ENCODE results near the gene RIMBP2.
"Not testable (repeated sequence)": the region's sequence is repeated elsewhere in the genome, so short reads cannot be mapped to it uniquely, and the experiment has no call there.

Gene RIMBP2

GRCh38 chr12:130689408-130690405, 26.4 kb downstream of the RIMBP2 start:
- POLR2A ChIA-PET: no interaction called here
- H3K27ac ChIP-seq (ENCODE audit: extremely low read depth, low read depth, low read length): no peak overlapping the region
- TF ChIP-seq ZNF335 (tag by site-specific recombination; conservative IDR thresholded peaks at IDR 0.05) (no peak), ZBTB17 (tag by site-specific recombination; IDR thresholded peaks at IDR 0.05) (no peak), INSM2 (tag by site-specific recombination; IDR thresholded peaks at IDR 0.05) (no peak), ZNF423 (tag by site-specific recombination; IDR thresholded peaks at IDR 0.05) (no peak), ZNF76 (tag by site-specific recombination; IDR thresholded peaks at IDR 0.05; ENCODE audit: borderline replicate concordance, low read depth) (no peak), ZNF19 (tag by site-specific recombination; IDR thresholded peaks at IDR 0.05; ENCODE audit: low read depth) (no peak), PRDM4 (tag by site-specific recombination; IDR thresholded peaks at IDR 0.05) (no peak), ZNF2 (tag by site-specific recombination; IDR thresholded peaks at IDR 0.05) (no peak), ZNF184 (tag by site-specific recombination; IDR thresholded peaks at IDR 0.05) (no peak), ZNF24 (tag by site-specific recombination; IDR thresholded peaks at IDR 0.05) (no peak), ZNF366 (tag by site-specific recombination; conservative IDR thresholded peaks at IDR 0.05) (no peak), ZSCAN30 (tag by site-specific recombination; IDR thresholded peaks at IDR 0.05) (no peak), YY2 (tag by site-specific recombination; IDR thresholded peaks at IDR 0.05) (no peak)
- TF ChIP-seq, protein P1, sequence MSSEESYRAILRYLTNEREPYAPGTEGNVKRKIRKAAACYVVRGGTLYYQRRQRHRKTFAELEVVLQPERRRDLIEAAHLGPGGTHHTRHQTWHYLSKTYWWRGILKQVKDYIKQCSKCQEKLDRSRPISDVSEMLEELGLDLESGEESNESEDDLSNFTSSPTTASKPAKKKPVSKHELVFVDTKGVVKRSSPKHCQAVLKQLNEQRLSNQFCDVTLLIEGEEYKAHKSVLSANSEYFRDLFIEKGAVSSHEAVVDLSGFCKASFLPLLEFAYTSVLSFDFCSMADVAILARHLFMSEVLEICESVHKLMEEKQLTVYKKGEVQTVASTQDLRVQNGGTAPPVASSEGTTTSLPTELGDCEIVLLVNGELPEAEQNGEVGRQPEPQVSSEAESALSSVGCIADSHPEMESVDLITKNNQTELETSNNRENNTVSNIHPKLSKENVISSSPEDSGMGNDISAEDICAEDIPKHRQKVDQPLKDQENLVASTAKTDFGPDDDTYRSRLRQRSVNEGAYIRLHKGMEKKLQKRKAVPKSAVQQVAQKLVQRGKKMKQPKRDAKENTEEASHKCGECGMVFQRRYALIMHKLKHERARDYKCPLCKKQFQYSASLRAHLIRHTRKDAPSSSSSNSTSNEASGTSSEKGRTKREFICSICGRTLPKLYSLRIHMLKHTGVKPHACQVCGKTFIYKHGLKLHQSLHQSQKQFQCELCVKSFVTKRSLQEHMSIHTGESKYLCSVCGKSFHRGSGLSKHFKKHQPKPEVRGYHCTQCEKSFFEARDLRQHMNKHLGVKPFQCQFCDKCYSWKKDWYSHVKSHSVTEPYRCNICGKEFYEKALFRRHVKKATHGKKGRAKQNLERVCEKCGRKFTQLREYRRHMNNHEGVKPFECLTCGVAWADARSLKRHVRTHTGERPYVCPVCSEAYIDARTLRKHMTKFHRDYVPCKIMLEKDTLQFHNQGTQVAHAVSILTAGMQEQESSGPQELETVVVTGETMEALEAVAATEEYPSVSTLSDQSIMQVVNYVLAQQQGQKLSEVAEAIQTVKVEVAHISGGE (tag by site-specific recombination; conservative IDR thresholded peaks at IDR 0.05; ENCODE audit: low read depth): no peak

DNA sequence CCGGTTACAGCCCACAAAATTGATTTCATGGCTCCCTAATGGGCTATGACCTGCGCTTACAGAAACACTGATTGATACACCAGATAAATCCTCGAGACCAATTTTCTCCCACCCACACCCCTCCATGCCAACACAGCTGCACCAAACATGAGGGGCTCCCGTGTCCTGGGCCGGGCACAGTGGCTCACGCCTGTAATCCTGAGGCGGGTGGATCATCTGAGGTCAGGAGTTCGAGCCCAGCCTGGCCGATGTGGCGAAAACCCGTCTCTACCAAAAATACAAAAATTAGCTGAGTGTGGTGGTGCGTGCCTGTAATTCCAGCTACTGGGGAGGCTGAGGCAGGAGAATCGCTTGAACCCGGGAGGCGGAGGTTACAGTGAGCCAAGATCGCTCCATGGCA, 27.1 kb downstream of the RIMBP2 start:
- H3K9me3 ChIP-seq (ENCODE audit: control insufficient read depth, insufficient read depth, low read depth, low read length); H3K4me3 ChIP-seq (ENCODE audit: low read depth, low read length); H3K4me1 ChIP-seq (ENCODE audit: control insufficient read depth, insufficient read depth, low read length); CTCF ChIA-PET; H3K36me3 ChIP-seq (ENCODE audit: control insufficient read depth in 2 of 2, insufficient read depth in 1 of 2, low read length in 2 of 2); POLR2A ChIA-PET; H3K27ac ChIP-seq (ENCODE audit: extremely low read depth, low read depth, low read length): not testable (repeated sequence)

More at GRCh38 chr12:130689408-130690405, 26.4 kb downstream of the RIMBP2 start:
- no peak overlapping the region for H3K4me3 ChIP-seq (ENCODE audit: low read depth, low read length)
- CTCF ChIA-PET: no interaction called here
- no peaks in the 10 kb centered on the region for H3K36me3 ChIP-seq (ENCODE audit: control insufficient read depth in 2 of 2, insufficient read depth in 1 of 2, low read length in 2 of 2)
- H3K9me3 ChIP-seq (ENCODE audit: control insufficient read depth, insufficient read depth, low read depth, low read length): no peaks in the 10 kb centered on the region
- no peaks in the 10 kb centered on the region for H3K4me1 ChIP-seq (ENCODE audit: control insufficient read depth, insufficient read depth, low read length)

Measured in HEK293 (cell line).